SK-N-SH (cell line): ENCODE results near the gene ATG2B. TPM values are rescaled to one million over a fixed set of nuclear protein-coding genes. Genes with fewer than 3 reads are reported as not detected.

ENCODE experiments used
- CTCF ChIA-PET: fragments of 300-600, 350-600 bp; formaldehyde crosslinking; extraction: SDS; loops from one replicate; lab custom pipeline; 2021; lab: Yijun Ruan, JAX
- POLR2A ChIA-PET: fragments of 350-600 bp; sonication (Branson Sonifier 250); formaldehyde crosslinking; extraction: SDS; loops from one replicate; lab custom pipeline; 2020; ENCODE audit warnings: antibody characterized with exemption, inconsistent platforms; lab: Yijun Ruan, JAX
- DNase-seq: peaks from one replicate; pipeline ENCODE4 v3.0.0; 2012
- H2AFZ ChIP-seq: fragments of 200-600 bp; sonication (generic); 2 replicates; pipeline ENCODE4 v1.8.1; 2016; ENCODE audit warnings: antibody characterized with exemption, mild to moderate bottlenecking, low read depth
- H3F3A ChIP-seq: fragments of 200-600 bp; sonication (generic); replicated peaks from 2 replicates; pipeline ENCODE3; 2016; ENCODE audit warnings: antibody characterized with exemption, mild to moderate bottlenecking; ENCODE audit not compliant: insufficient read depth
- H3K27ac ChIP-seq, 2 experiments: fragments of 200-500 bp in 1 of 2; fragments of 200-600 bp in 1 of 2; sonication (Bioruptor generic) in 1 of 2; sonication (generic), shearing (Covaris generic) in 1 of 2; 2 replicates each; pipeline versions ENCODE4 v1.5.1 to v1.6.1; 2014 to 2016; ENCODE audit warnings: low read depth in 2 of 2, inconsistent platforms in 1 of 2, low read length in 1 of 2, mild to moderate bottlenecking in 1 of 2, mixed read lengths in 1 of 2
- H3K27me3 ChIP-seq: fragments of 200-600 bp; sonication (generic), shearing (Covaris generic); 2 replicates; pipeline ENCODE4 v1.6.1; 2016; ENCODE audit warnings: mixed run types; ENCODE audit not compliant: insufficient read depth
- H3K36me3 ChIP-seq, 2 experiments: fragments of 200-500 bp in 1 of 2; fragments of 200-600 bp in 1 of 2; sonication (Bioruptor generic) in 1 of 2; sonication (generic) in 1 of 2; replicated peaks in 1 of 2; 2 replicates each; pipeline versions ENCODE3 to v1.5.1; 2014 to 2016; ENCODE audit warnings: low read length in 1 of 2, mild to moderate bottlenecking in 1 of 2; ENCODE audit not compliant: insufficient read depth in 2 of 2, control insufficient read depth in 1 of 2
- H3K4me1 ChIP-seq, 2 experiments: fragments of 200-500 bp in 1 of 2; fragments of 200-600 bp in 1 of 2; sonication (Bioruptor generic) in 1 of 2; sonication (generic), shearing (Covaris generic) in 1 of 2; 2 replicates each; pipeline versions ENCODE4 v1.5.1 to v1.6.1; 2014 to 2016; ENCODE audit warnings: low read depth in 1 of 2, low read length in 1 of 2, mixed run types in 1 of 2; ENCODE audit not compliant: insufficient read depth in 2 of 2, control insufficient read depth in 1 of 2
- H3K4me2 ChIP-seq: fragments of 200-600 bp; sonication (generic), shearing (Covaris generic); 2 replicates; pipeline ENCODE4 v1.6.1; 2017; ENCODE audit warnings: mixed run types
- H3K4me3 ChIP-seq, 2 experiments: fragments of 200-500 bp in 1 of 2; fragments of 200-600 bp in 1 of 2; sonication (Bioruptor generic) in 1 of 2; sonication (generic), shearing (Covaris generic) in 1 of 2; 2 replicates each; pipeline versions ENCODE4 v1.5.1 to v1.8.1; 2014 to 2016; ENCODE audit warnings: low read depth in 2 of 2, inconsistent platforms in 1 of 2, low read length in 1 of 2, mild to moderate bottlenecking in 1 of 2, mixed read lengths in 1 of 2, moderate library complexity in 1 of 2
- H3K79me2 ChIP-seq: fragments of 200-600 bp; sonication (generic); 2 replicates; pipeline ENCODE4 v1.8.1; 2017; ENCODE audit warnings: mild to moderate bottlenecking; ENCODE audit not compliant: insufficient read depth
- H3K9ac ChIP-seq: fragments of 200-600 bp; sonication (generic); 2 replicates; pipeline ENCODE4 v1.6.1; 2017; ENCODE audit warnings: mixed run types
- H3K9me2 ChIP-seq: fragments of 200-600 bp; sonication (generic); 2 replicates; pipeline ENCODE4 v1.6.1; 2017; ENCODE audit warnings: mixed run types
- H3K9me3 ChIP-seq: fragments of 200-600 bp; sonication (generic); 2 replicates; pipeline ENCODE4 v1.6.1; 2017; ENCODE audit warnings: mixed run types, mild to moderate bottlenecking, moderate library complexity
- H4K20me1 ChIP-seq: fragments of 200-600 bp; sonication (generic); 2 replicates; pipeline ENCODE4 v1.6.1; 2017; ENCODE audit warnings: mild to moderate bottlenecking, mixed run types; ENCODE audit not compliant: insufficient read depth
- CHD2 ChIP-seq: fragments of 150-350 bp; IDR thresholded peaks from 2 replicates; pipeline ENCODE4 v1.6.1; 2018; ENCODE audit warnings: low read length; ENCODE audit not compliant: partially characterized antibody
- EZH2phosphoT487 ChIP-seq: fragments of 200-600 bp; sonication (generic); IDR thresholded peaks from 2 replicates; pipeline ENCODE4 v1.6.1; 2017; ENCODE audit warnings: low read depth, mixed run types, mild to moderate bottlenecking, antibody characterized with exemption, moderate library complexity, borderline replicate concordance
- JUND ChIP-seq: IDR thresholded peaks from 2 replicates; pipeline ENCODE4 v1.4.0; 2012
- MXI1 ChIP-seq: IDR thresholded peaks from 2 replicates; pipeline ENCODE4 v1.6.1; 2012; ENCODE audit warnings: mild to moderate bottlenecking, low read depth, low read length, improper control_type of control experiment
- SMC3 ChIP-seq: IDR thresholded peaks from 2 replicates; pipeline ENCODE4 v1.6.1; 2012; ENCODE audit warnings: low read depth, low read length, improper control_type of control experiment
- WGBS: methylation state at CpG from one replicate; pipeline ENCODE4 v1.1.6; 2017; ENCODE audit warnings: low lambda C conversion rate; 5-methylcytosine and 5-hydroxymethylcytosine counted together
- polyA plus RNA-seq, 3 experiments: library from polyadenylated mRNA; depleted of rRNA; stranded (reverse); fragments of >200 nt; gene quantifications; 2 replicates each; pipeline ENCODE4 v1.2.3, GENCODE V29; 2012
- small RNA-seq, 7 experiments: library from RNA; depleted of rRNA; stranded (forward); fragments of <200 nt; gene quantifications; one replicate each; pipeline ENCODE3, GENCODE V24; 2012
- TF ChIP-seq, protein P1 (sequence below): IDR thresholded peaks from 2 replicates; pipeline ENCODE4; 2012

Gene ATG2B
- polyA plus RNA-seq, 1 of the 3 experiments (the other 2 are of a cell fraction), result 5.8 TPM

DNA sequence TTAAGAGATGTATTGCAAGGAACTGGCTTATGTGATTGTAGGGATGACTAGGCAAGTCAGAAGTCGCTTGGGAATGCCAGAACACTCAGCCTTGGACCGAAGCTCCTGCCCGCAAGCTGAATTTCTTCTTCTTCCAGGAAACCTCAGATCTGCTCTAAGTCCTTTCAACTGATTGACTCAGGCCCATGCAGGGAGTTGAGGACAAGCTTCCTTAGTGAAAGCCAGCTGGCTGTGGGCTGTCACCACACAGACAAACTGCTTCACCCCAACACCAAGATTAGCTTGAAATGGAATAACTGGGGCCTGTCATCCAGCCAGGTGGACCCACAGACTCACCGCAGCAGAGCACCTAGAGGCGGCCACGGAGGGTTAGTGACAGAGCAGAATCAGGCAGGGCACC is 133.8 kb downstream of the ATG2B start:
- no peak overlapping the region for H3K27ac ChIP-seq
- no peaks in the 10 kb centered on the region for H3K79me2 ChIP-seq
- H3K4me2 ChIP-seq, result no peak overlapping the region
- no peaks in the 10 kb centered on the region for H3K9me2 ChIP-seq
- H3K9me3 ChIP-seq, result no peaks in the 10 kb centered on the region
- H3K4me3 ChIP-seq, result no peak overlapping the region
- H4K20me1 ChIP-seq, result no peaks in the 10 kb centered on the region
- CTCF ChIA-PET, result no interaction called here
- H3K27me3 ChIP-seq, result no peaks in the 10 kb centered on the region
- POLR2A ChIA-PET, result no interaction called here
- no peaks in the 10 kb centered on the region for H3K4me1 ChIP-seq
- 98% methylated on average over 6 of the region's 6 CpGs for WGBS
- H2AFZ ChIP-seq, result no peak overlapping the region
- no peak for DNase-seq
- H3K9ac ChIP-seq, result no peak overlapping the region
- H3K36me3 ChIP-seq, result no peaks in the 10 kb centered on the region
- no peaks in the 10 kb centered on the region for H3F3A ChIP-seq
- TF ChIP-seq JUND (no peak), CHD2 (no peak), MXI1 (no peak), EZH2phosphoT487 (no peak), SMC3 (no peak)
- TF ChIP-seq, protein P1, sequence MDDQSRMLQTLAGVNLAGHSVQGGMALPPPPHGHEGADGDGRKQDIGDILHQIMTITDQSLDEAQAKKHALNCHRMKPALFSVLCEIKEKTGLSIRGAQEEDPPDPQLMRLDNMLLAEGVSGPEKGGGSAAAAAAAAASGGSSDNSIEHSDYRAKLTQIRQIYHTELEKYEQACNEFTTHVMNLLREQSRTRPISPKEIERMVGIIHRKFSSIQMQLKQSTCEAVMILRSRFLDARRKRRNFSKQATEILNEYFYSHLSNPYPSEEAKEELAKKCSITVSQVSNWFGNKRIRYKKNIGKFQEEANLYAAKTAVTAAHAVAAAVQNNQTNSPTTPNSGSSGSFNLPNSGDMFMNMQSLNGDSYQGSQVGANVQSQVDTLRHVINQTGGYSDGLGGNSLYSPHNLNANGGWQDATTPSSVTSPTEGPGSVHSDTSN, result no peak

Small RNAs within 50 kb of the gene (small RNA-seq; reads per million reads assigned to genes)
- 0 to 3.6 (median 0) reads per million in 7 experiments for gene RNU2-33P

Other genes starting within 250 kb of the ATG2B start
- gene BDKRB2, start 158.5 kb downstream of the ATG2B start, polyA plus RNA-seq (2012; rRNA removed), result 4.8 and 6.4 TPM in 2 replicates
- gene BDKRB1, start 107.1 kb downstream of the ATG2B start, polyA plus RNA-seq (2012; rRNA removed), result 14.4 and 16.9 TPM in 2 replicates
- gene GSKIP, start 185 bp upstream of the ATG2B start, polyA plus RNA-seq (2012; rRNA removed), result 13.6 and 18.2 TPM in 2 replicates
- gene AK7, start 28.8 kb upstream of the ATG2B start, polyA plus RNA-seq (2012; rRNA removed), result 2.1 and 2.3 TPM in 2 replicates
- gene PAPOLA, start 139.0 kb upstream of the ATG2B start, polyA plus RNA-seq (2012; rRNA removed), result 53.7 and 78.0 TPM in 2 replicates